Measurements from ENCODE around the gene TNFSF9. TPM values are rescaled to one million over a fixed set of nuclear protein-coding genes. Genes with fewer than 3 reads are reported as not detected.
"Not testable (repeated sequence)": the region's sequence is repeated elsewhere in the genome, so short reads cannot be mapped to it uniquely, and the experiment has no call there.

Gene TNFSF9
- total RNA-seq, 1 donor from 2014 or later = 0.38 TPM

GRCh38 chr19:6539514-6539913, 8.7 kb downstream of the TNFSF9 start:
- intact Hi-C loops (cut with micrococcal nuclease) = no loop called here
- Histone ChIP-seq H3K9me3 (replicated peaks) (peaks cover 7% of the 10 kb centered on the region), H3K4me1 (no peaks in the 10 kb centered on the region), H3K4me3 (no peak overlapping the region), H3K27ac (replicated peaks) (no peak overlapping the region), H3K36me3 (peaks cover 6% of the 10 kb centered on the region), H3K27me3 (ENCODE audit: low read depth) (no peaks in the 10 kb centered on the region)
- no peak for TF ChIP-seq CTCF (IDR thresholded peaks at IDR 0.05; ENCODE audit: borderline replicate concordance)
- DNase-seq = no peak

- DNase-seq = no peak
- peaks cover 7% of the 10 kb centered on the region for H3K9me3 ChIP-seq (replicated peaks)
- no peaks in the 10 kb centered on the region for H3K27me3 ChIP-seq (ENCODE audit: low read depth)
- H3K36me3 ChIP-seq = no peaks in the 10 kb centered on the region
- H3K4me1 ChIP-seq = no peaks in the 10 kb centered on the region
- H3K4me3 ChIP-seq = no peak overlapping the region
- H3K27ac ChIP-seq (replicated peaks) = no peak overlapping the region
- intact Hi-C loops (cut with micrococcal nuclease) = no loop called here
- TF ChIP-seq CTCF (IDR thresholded peaks at IDR 0.05; ENCODE audit: borderline replicate concordance) = no peak
Measured at GRCh38 chr19:6540918-6541689, 10.3 kb downstream of the TNFSF9 start.

- TF ChIP-seq CTCF (IDR thresholded peaks at IDR 0.05; ENCODE audit: borderline replicate concordance) = no peak
- Histone ChIP-seq H3K4me3 (no peak overlapping the region), H3K4me1 (no peaks in the 10 kb centered on the region), H3K9me3 (replicated peaks) (no peaks in the 10 kb centered on the region), H3K36me3 (no peaks in the 10 kb centered on the region), H3K27ac (replicated peaks) (no peak overlapping the region), H3K27me3 (ENCODE audit: low read depth) (no peaks in the 10 kb centered on the region)
- no peak for DNase-seq
- intact Hi-C loops (cut with micrococcal nuclease) = no loop called here
Measured at GRCh38 chr19:6543866-6544347, 13.1 kb downstream of the TNFSF9 start.

GRCh38 chr19:6550679-6551078, 19.9 kb downstream of the TNFSF9 start:
- H3K4me1 ChIP-seq = not testable (repeated sequence)
- H3K27me3 ChIP-seq (ENCODE audit: low read depth) = peaks cover 36% of the 10 kb centered on the region

GRCh38 chr19:6551091-6551490, 20.3 kb downstream of the TNFSF9 start:
- intact Hi-C loops (cut with micrococcal nuclease) = no loop called here
- Histone ChIP-seq H3K27me3 (ENCODE audit: low read depth) (peaks cover 36% of the 10 kb centered on the region), H3K4me1 (peaks cover 7% of the 10 kb centered on the region), H3K9me3 (replicated peaks) (no peaks in the 10 kb centered on the region), H3K27ac (replicated peaks) (no peak overlapping the region), H3K4me3 (no peak overlapping the region), H3K36me3 (no peaks in the 10 kb centered on the region)
- no peak for DNase-seq
- TF ChIP-seq CTCF (IDR thresholded peaks at IDR 0.05; ENCODE audit: borderline replicate concordance) = no peak

More at GRCh38 chr19:6550679-6551078, 19.9 kb downstream of the TNFSF9 start:
- intact Hi-C loops (cut with micrococcal nuclease); H3K27ac ChIP-seq (replicated peaks); DNase-seq; H3K36me3 ChIP-seq; H3K9me3 ChIP-seq (replicated peaks); H3K4me3 ChIP-seq: not testable (repeated sequence)

Data from left ventricle myocardium inferior (tissue), 1 donor.